Left ventricle myocardium inferior (tissue), 1 donor: ENCODE measurements around the gene KLHDC3. TPM values are rescaled to one million over a fixed set of nuclear protein-coding genes. Genes with fewer than 3 reads are reported as not detected.

ENCODE experiments used
- DNase-seq: peaks from one replicate; pipeline ENCODE4 v3.0.0-alpha.2; 2020
- H3K27ac ChIP-seq: fragments of 200-600 bp; replicated peaks from 2 replicates; pipeline ENCODE4 v1.8.0; 2021
- H3K27me3 ChIP-seq: fragments of 200-600 bp; 2 replicates; pipeline ENCODE4 v1.8.0; 2021; ENCODE audit warnings: low read depth
- H3K36me3 ChIP-seq: fragments of 200-600 bp; 2 replicates; pipeline ENCODE4 v1.8.0; 2021
- H3K4me1 ChIP-seq: fragments of 200-600 bp; 2 replicates; pipeline ENCODE4 v1.8.0; 2021
- H3K4me3 ChIP-seq: fragments of 200-600 bp; 2 replicates; pipeline ENCODE4 v1.8.0; 2021; ENCODE audit warnings: mild to moderate bottlenecking, moderate library complexity
- H3K9me3 ChIP-seq: fragments of 200-600 bp; replicated peaks from 2 replicates; pipeline ENCODE4 v1.8.0; 2021
- intact Hi-C: fragments of 100-400 bp; cut with micrococcal nuclease; formaldehyde crosslinking; loops from one replicate; pipeline ENCODE4 v1.11.0; 2022
- total RNA-seq: library from RNA; stranded (reverse); fragmentation: NEBNext Ultra II Directional; extraction: Animal tissue kit (Norgen Biotek cat#: 25700); gene quantifications from one replicate; pipeline ENCODE4 v1.2.1, GENCODE V29; 2021
- TF ChIP-seq, protein P1 (sequence below): fragments of 200-600 bp; IDR thresholded peaks from 2 replicates; pipeline ENCODE4 v1.8.0; 2021; ENCODE audit warnings: antibody characterized with exemption, mild to moderate bottlenecking, borderline replicate concordance
- donor health status: DM: no; HTN: yes; CAD: no; lungs with severe emphysema.

The KLHDC3 gene
- total RNA-seq, 1 donor from 2014 or later: 108 TPM

GRCh38 chr6:43045371-43045930 is 31.4 kb downstream of the KLHDC3 start:
- TF ChIP-seq, protein P1, sequence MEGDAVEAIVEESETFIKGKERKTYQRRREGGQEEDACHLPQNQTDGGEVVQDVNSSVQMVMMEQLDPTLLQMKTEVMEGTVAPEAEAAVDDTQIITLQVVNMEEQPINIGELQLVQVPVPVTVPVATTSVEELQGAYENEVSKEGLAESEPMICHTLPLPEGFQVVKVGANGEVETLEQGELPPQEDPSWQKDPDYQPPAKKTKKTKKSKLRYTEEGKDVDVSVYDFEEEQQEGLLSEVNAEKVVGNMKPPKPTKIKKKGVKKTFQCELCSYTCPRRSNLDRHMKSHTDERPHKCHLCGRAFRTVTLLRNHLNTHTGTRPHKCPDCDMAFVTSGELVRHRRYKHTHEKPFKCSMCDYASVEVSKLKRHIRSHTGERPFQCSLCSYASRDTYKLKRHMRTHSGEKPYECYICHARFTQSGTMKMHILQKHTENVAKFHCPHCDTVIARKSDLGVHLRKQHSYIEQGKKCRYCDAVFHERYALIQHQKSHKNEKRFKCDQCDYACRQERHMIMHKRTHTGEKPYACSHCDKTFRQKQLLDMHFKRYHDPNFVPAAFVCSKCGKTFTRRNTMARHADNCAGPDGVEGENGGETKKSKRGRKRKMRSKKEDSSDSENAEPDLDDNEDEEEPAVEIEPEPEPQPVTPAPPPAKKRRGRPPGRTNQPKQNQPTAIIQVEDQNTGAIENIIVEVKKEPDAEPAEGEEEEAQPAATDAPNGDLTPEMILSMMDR: no peak
- H3K9me3 ChIP-seq: no peaks in the 10 kb centered on the region
- intact Hi-C loops: no loop called here
- H3K27ac ChIP-seq: no peak overlapping the region
- no peaks in the 10 kb centered on the region for H3K27me3 ChIP-seq
- H3K36me3 ChIP-seq: peaks cover 74% of the 10 kb centered on the region
- no peak overlapping the region for H3K4me3 ChIP-seq
- no peak for DNase-seq
- H3K4me1 ChIP-seq: no peaks in the 10 kb centered on the region

DNA sequence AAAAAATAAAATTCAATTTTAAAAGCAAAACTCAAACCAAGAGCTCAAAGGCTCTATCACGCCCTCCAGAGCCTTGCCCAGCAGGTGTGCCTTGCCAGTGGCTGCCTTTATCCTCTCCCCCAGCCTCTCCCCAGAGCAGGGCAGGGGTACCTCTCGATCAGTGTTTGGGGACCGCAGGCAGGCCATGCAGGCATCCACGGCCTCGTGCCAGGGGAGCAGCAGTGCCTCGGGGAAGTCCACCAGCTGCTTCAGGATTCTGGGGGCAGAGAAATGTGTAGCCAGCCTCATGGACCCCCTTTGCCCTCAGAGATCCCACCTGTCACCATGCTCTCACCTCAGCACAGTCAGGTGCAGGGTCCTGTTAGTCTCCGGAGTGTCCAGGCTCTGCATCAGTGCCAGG is 33.9 kb downstream of the KLHDC3 start:
- no peak overlapping the region for H3K27ac ChIP-seq
- DNase-seq: no peak
- intact Hi-C loops: no loop called here

GRCh38 chr6:43050981-43051380 is 36.9 kb downstream of the KLHDC3 start:
- Histone ChIP-seq H3K4me3 (no peak overlapping the region), H3K27ac (no peak overlapping the region), H3K4me1 (peaks cover 19% of the 10 kb centered on the region), H3K36me3 (peaks cover 53% of the 10 kb centered on the region), H3K9me3 (no peaks in the 10 kb centered on the region), H3K27me3 (no peaks in the 10 kb centered on the region)
- DNase-seq: no peak
- TF ChIP-seq, protein P1: no peak
- intact Hi-C loops: no loop called here

More for the DNA sequence above, 33.9 kb downstream of the KLHDC3 start:
- H3K27me3 ChIP-seq: no peaks in the 10 kb centered on the region
- H3K4me3 ChIP-seq: no peak overlapping the region
- no peaks in the 10 kb centered on the region for H3K9me3 ChIP-seq
- peaks cover 60% of the 10 kb centered on the region for H3K36me3 ChIP-seq
- H3K4me1 ChIP-seq: peaks cover 3% of the 10 kb centered on the region
- TF ChIP-seq, protein P1: no peak

- DNase-seq: no peak
- Histone ChIP-seq H3K9me3 (no peaks in the 10 kb centered on the region), H3K27me3 (no peaks in the 10 kb centered on the region), H3K4me3 (no peak overlapping the region), H3K36me3 (peaks cover 53% of the 10 kb centered on the region), H3K4me1 (peaks cover 19% of the 10 kb centered on the region), H3K27ac (peak overlapping the region; percentile 98)
- TF ChIP-seq, protein P1: no peak
- intact Hi-C loops: no loop called here
Observed at GRCh38 chr6:43052225-43052841, 38.3 kb downstream of the KLHDC3 start.

- H3K4me1 ChIP-seq: peaks cover 24% of the 10 kb centered on the region
- peak overlapping the region; percentile 90 for H3K4me3 ChIP-seq
- TF ChIP-seq, protein P1: no peak
- no peak for DNase-seq
- no peaks in the 10 kb centered on the region for H3K9me3 ChIP-seq
- H3K36me3 ChIP-seq: peaks cover 52% of the 10 kb centered on the region
- no peaks in the 10 kb centered on the region for H3K27me3 ChIP-seq
- intact Hi-C loops: no loop called here
- H3K27ac ChIP-seq: peak overlapping the region; percentile 98
Observed at GRCh38 chr6:43052842-43053544, 38.9 kb downstream of the KLHDC3 start.
